Erythroblast (primary cell): ENCODE measurements around the gene PGK1.
"Not testable (repeated sequence)": the region's sequence is repeated elsewhere in the genome, so short reads cannot be mapped to it uniquely, and the experiment has no call there.

Experiments
- GATA1 ChIP-seq: IDR thresholded peaks from 2 replicates; pipeline ENCODE4 v1.6.1; 2011; ENCODE audit warnings: low read depth, mild to moderate bottlenecking, control low read depth, low read length, moderate library complexity
- POLR2A ChIP-seq: IDR thresholded peaks from 2 replicates; pipeline ENCODE4 v1.6.1; 2011; ENCODE audit warnings: mild to moderate bottlenecking, low read length

DNA sequence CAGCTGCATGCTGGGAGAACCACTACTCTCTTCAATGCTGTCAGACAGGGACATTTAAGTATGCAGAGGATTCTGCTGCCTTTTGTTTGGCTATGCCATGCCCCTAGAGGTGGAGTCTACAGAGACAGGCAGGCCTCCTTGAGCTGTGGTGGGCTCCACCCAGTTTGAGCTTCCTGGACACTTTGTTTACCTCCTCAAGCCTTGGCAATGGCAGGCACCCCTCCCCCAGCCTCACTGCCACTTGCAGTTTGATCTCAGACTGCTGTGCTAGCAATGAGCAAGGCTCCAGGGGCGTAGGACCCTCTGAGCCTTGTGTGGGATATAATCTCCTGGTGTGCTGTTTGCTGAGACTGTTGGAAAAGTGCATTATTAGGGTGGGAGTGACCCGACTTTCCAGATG, 53.3 kb downstream of the PGK1 start:
- not testable (repeated sequence) for TF ChIP-seq POLR2A, GATA1
